Kidney epithelial cell (primary cell): ENCODE data around the gene FAM241B. TPM values are rescaled to one million over a fixed set of nuclear protein-coding genes. Genes with fewer than 3 reads are reported as not detected.

Experiments
- DNase-seq: peaks from one replicate; pipeline ENCODE4 v3.0.0-alpha.2; 2010; ENCODE audit warnings: low read depth
- H3K27me3 ChIP-seq: 2 replicates; pipeline ENCODE4 v1.6.0; 2011; ENCODE audit warnings: low read length; ENCODE audit not compliant: control insufficient read depth, insufficient read depth
- H3K36me3 ChIP-seq: 2 replicates; pipeline ENCODE4 v1.5.1; 2011; ENCODE audit warnings: low read length; ENCODE audit not compliant: control insufficient read depth, insufficient read depth
- H3K4me3 ChIP-seq: 2 replicates; pipeline ENCODE4 v1.5.1; 2011; ENCODE audit warnings: low read depth, mild to moderate bottlenecking, control low read depth, low read length
- CTCF ChIP-seq: IDR thresholded peaks from 2 replicates; pipeline ENCODE4 v1.5.1; 2011; ENCODE audit warnings: mild to moderate bottlenecking, moderate library complexity, low read length, control low read depth, inconsistent platforms; ENCODE audit not compliant: insufficient read depth, poor library complexity, severe bottlenecking
- total RNA-seq: library from RNA; depleted of rRNA; stranded (reverse); fragments of >200 nt; gene quantifications from 2 replicates; pipeline ENCODE4 v1.2.3, GENCODE V29; 2015

FAM241B gene
- total RNA-seq, 1 donor from 2014 or later = 14.0 TPM

DNA sequence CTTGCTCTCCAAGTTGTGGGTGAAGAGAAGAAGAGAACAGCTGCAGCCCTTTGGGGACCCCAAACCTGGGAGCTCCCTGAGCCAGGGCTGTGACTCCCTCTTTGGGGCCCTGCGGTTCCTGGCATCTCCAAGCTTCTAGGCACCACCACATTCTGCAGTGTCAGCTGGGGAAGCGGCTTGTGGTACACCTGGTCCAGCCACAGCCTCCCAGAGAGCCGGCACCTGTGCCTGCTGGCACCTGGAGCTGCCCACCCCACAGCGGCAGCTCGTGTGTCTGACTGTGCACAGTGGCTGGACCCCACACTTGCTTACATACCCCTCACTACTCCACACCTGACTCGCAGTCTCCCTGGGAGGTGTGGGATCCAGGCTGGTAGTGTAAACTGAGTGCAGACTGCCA is 23.5 kb downstream of the FAM241B start:
- no peak for DNase-seq
- H3K27me3 ChIP-seq = peaks cover 44% of the 10 kb centered on the region
- TF ChIP-seq CTCF = no peak

GRCh38 chr10:69655124-69655867 is 25.2 kb downstream of the FAM241B start:
- H3K36me3 ChIP-seq = no peaks in the 10 kb centered on the region
- H3K27me3 ChIP-seq = peaks cover 51% of the 10 kb centered on the region
- no peak overlapping the region for H3K4me3 ChIP-seq
- TF ChIP-seq CTCF = no peak
- no peak for DNase-seq

More for the DNA sequence above, 23.5 kb downstream of the FAM241B start:
- no peak overlapping the region for H3K4me3 ChIP-seq
- no peaks in the 10 kb centered on the region for H3K36me3 ChIP-seq

- H3K27me3 ChIP-seq = peaks cover 54% of the 10 kb centered on the region
- no peak for DNase-seq
- TF ChIP-seq CTCF = no peak
Observed at GRCh38 chr10:69655868-69656555, 26.0 kb downstream of the FAM241B start.

GRCh38 chr10:69656742-69657269 is 26.8 kb downstream of the FAM241B start:
- Histone ChIP-seq H3K4me3 (no peak overlapping the region), H3K36me3 (no peaks in the 10 kb centered on the region), H3K27me3 (peaks cover 53% of the 10 kb centered on the region)
- DNase-seq = no peak
- TF ChIP-seq CTCF = no peak

More at GRCh38 chr10:69655868-69656555, 26.0 kb downstream of the FAM241B start:
- Histone ChIP-seq H3K4me3 (no peak overlapping the region), H3K36me3 (no peaks in the 10 kb centered on the region)

- no peak for TF ChIP-seq CTCF
- Histone ChIP-seq H3K4me3 (no peak overlapping the region), H3K27me3 (peaks cover 52% of the 10 kb centered on the region), H3K36me3 (no peaks in the 10 kb centered on the region)
- DNase-seq = no peak
Observed at GRCh38 chr10:69657430-69657829, 27.4 kb downstream of the FAM241B start.
